H9 (cell line): Measurements from ENCODE around the gene NSUN5. TPM values are rescaled to one million over a fixed set of nuclear protein-coding genes. Genes with fewer than 3 reads are reported as not detected.

Source experiments
- DNase-seq: peaks from one replicate; pipeline ENCODE4 v3.0.0-alpha.2; 2017
- H2AFZ ChIP-seq: one replicate; pipeline ENCODE4 v1.6.1; 2013; ENCODE audit warnings: mild to moderate bottlenecking, low read length, control low read depth, moderate library complexity
- H2AK5ac ChIP-seq: 2 replicates; pipeline ENCODE4 v1.6.1; 2013; ENCODE audit warnings: low read length, control low read depth, mixed read lengths; ENCODE audit not compliant: insufficient read length
- H2BK120ac ChIP-seq: one replicate; pipeline ENCODE4 v1.6.1; 2013; ENCODE audit warnings: low read depth, mild to moderate bottlenecking, low read length, control low read depth, inconsistent platforms; ENCODE audit not compliant: poor library complexity, severe bottlenecking
- H2BK12ac ChIP-seq: 2 replicates; pipeline ENCODE4 v1.6.1; 2013; ENCODE audit warnings: low read length, control low read depth, mixed read lengths, low read depth; ENCODE audit not compliant: insufficient read length
- H2BK15ac ChIP-seq: 2 replicates; pipeline ENCODE4 v1.6.1; 2013; ENCODE audit warnings: low read depth, low read length, control low read depth
- H2BK20ac ChIP-seq: one replicate; pipeline ENCODE4 v1.6.1; 2013; ENCODE audit warnings: low read depth, mild to moderate bottlenecking, low read length, control low read depth, inconsistent platforms; ENCODE audit not compliant: poor library complexity, severe bottlenecking
- H2BK5ac ChIP-seq: 2 replicates; pipeline ENCODE4 v1.6.1; 2013; ENCODE audit warnings: low read length, control low read depth, mixed read lengths; ENCODE audit not compliant: insufficient read length
- H3K14ac ChIP-seq: 2 replicates; pipeline ENCODE4 v1.6.1; 2013; ENCODE audit warnings: low read length, control low read depth; ENCODE audit not compliant: insufficient read depth
- H3K18ac ChIP-seq: 2 replicates; pipeline ENCODE4 v1.6.1; 2013; ENCODE audit warnings: low read depth, mild to moderate bottlenecking, mixed read lengths, low read length, control low read depth; ENCODE audit not compliant: insufficient read length
- H3K23ac ChIP-seq: 2 replicates; pipeline ENCODE4 v1.6.1; 2013; ENCODE audit warnings: low read length, control low read depth, mixed read lengths, low read depth; ENCODE audit not compliant: insufficient read length
- H3K23me2 ChIP-seq: 2 replicates; pipeline ENCODE4 v1.6.1; 2013; ENCODE audit warnings: low read depth, mild to moderate bottlenecking, mixed read lengths, low read length, control low read depth; ENCODE audit not compliant: insufficient read length, poor library complexity, severe bottlenecking
- H3K27ac ChIP-seq: 2 replicates; pipeline ENCODE4 v1.5.1; 2013; ENCODE audit warnings: low read length, control low read depth, mixed read lengths, low read depth; ENCODE audit not compliant: insufficient read length
- H3K27me3 ChIP-seq: 2 replicates; pipeline ENCODE4 v1.6.1; 2013; ENCODE audit warnings: low read length, control low read depth, inconsistent platforms; ENCODE audit not compliant: insufficient read depth
- H3K4ac ChIP-seq: 2 replicates; pipeline ENCODE4 v1.6.1; 2013; ENCODE audit warnings: low read depth, mild to moderate bottlenecking, control low read depth, inconsistent platforms, low read length, moderate library complexity
- H3K4me1 ChIP-seq: 2 replicates; pipeline ENCODE4 v1.6.1; 2013; ENCODE audit warnings: low read length, control low read depth, inconsistent platforms; ENCODE audit not compliant: insufficient read depth
- H3K4me2 ChIP-seq: 2 replicates; pipeline ENCODE4 v1.6.1; 2013; ENCODE audit warnings: low read length, control low read depth, mixed read lengths; ENCODE audit not compliant: insufficient read length, insufficient read depth
- H3K56ac ChIP-seq: 2 replicates; pipeline ENCODE4 v1.6.1; 2013; ENCODE audit warnings: low read depth, mild to moderate bottlenecking, mixed read lengths, low read length, control low read depth; ENCODE audit not compliant: insufficient read length
- H3K79me1 ChIP-seq: 2 replicates; pipeline ENCODE4 v1.6.1; 2013; ENCODE audit warnings: low read depth, mild to moderate bottlenecking, moderate library complexity, low read length, control low read depth, inconsistent platforms; ENCODE audit not compliant: insufficient read depth, poor library complexity, severe bottlenecking
- H3K79me2 ChIP-seq: 2 replicates; pipeline ENCODE4 v1.6.1; 2013; ENCODE audit warnings: low read length, control low read depth, inconsistent platforms; ENCODE audit not compliant: insufficient read depth
- H3K9ac ChIP-seq: 2 replicates; pipeline ENCODE4 v1.6.1; 2013; ENCODE audit warnings: low read length, control low read depth, mixed read lengths; ENCODE audit not compliant: insufficient read length; ENCODE audit errors: extremely low read depth
- H3K9me3 ChIP-seq: one replicate; pipeline ENCODE4 v1.6.1; 2013; ENCODE audit warnings: low read depth, low read length, inconsistent platforms; ENCODE audit not compliant: control insufficient read depth
- H3T11ph ChIP-seq: one replicate; pipeline ENCODE4 v1.6.1; 2013; ENCODE audit warnings: mild to moderate bottlenecking, low read length, control low read depth, inconsistent platforms
- H4K20me1 ChIP-seq: one replicate; pipeline ENCODE4 v1.6.1; 2013; ENCODE audit not compliant: control insufficient read depth, insufficient read length, insufficient read depth
- H4K5ac ChIP-seq: 2 replicates; pipeline ENCODE4 v1.6.1; 2013; ENCODE audit warnings: low read depth, mild to moderate bottlenecking, mixed read lengths, low read length, control low read depth; ENCODE audit not compliant: insufficient read length
- H4K8ac ChIP-seq: replicated peaks from 2 replicates; pipeline ENCODE4 v1.6.1; 2013; ENCODE audit warnings: low read length, control low read depth, mixed read lengths, low read depth; ENCODE audit not compliant: insufficient read length
- H4K91ac ChIP-seq: 2 replicates; pipeline ENCODE4 v1.6.1; 2013; ENCODE audit warnings: low read depth, mild to moderate bottlenecking, moderate library complexity, mixed read lengths, low read length, control low read depth; ENCODE audit not compliant: insufficient read length
- H3K27ac Mint-ChIP-seq, 3 experiments: 2 replicates in 2 of 3; 3 replicates in 1 of 3; pipeline ENCODE4 v1.8.0; 2020 to 2021; ENCODE audit warnings: mixed read lengths in 3 of 3, mild to moderate bottlenecking in 1 of 3, moderate library complexity in 1 of 3
- H3K27me3 Mint-ChIP-seq: 2 replicates; pipeline ENCODE4 v1.8.0; 2021; ENCODE audit warnings: low read depth, mild to moderate bottlenecking, moderate library complexity, mixed read lengths
- H3K36me3 Mint-ChIP-seq, 3 experiments: 2 replicates in 2 of 3; 3 replicates in 1 of 3; pipeline ENCODE4 v1.8.0; 2020 to 2021; ENCODE audit warnings: low read depth in 3 of 3, mixed read lengths in 3 of 3; ENCODE audit not compliant: insufficient read depth in 1 of 3
- H3K4me1 Mint-ChIP-seq, 2 experiments: 2 replicates each; pipeline ENCODE4 v1.8.0; 2020; ENCODE audit warnings: mixed read lengths in 2 of 2
- H3K4me3 Mint-ChIP-seq, 2 experiments: 2 replicates in 1 of 2; 3 replicates in 1 of 2; pipeline ENCODE4 v1.8.0; 2020 to 2021; ENCODE audit warnings: mild to moderate bottlenecking in 2 of 2, mixed read lengths in 2 of 2, moderate library complexity in 1 of 2
- H3K9me3 Mint-ChIP-seq, 2 experiments: 2 replicates in 1 of 2; 3 replicates in 1 of 2; pipeline ENCODE4 v1.8.0; 2020; ENCODE audit warnings: mild to moderate bottlenecking in 2 of 2, mixed read lengths in 2 of 2, moderate library complexity in 1 of 2
- CTCF ChIP-seq: fragments of 200-600 bp; sonication (generic); conservative IDR thresholded peaks from 3 replicates; pipeline ENCODE4 v1.8.0; 2021; ENCODE audit warnings: antibody characterized with exemption, mild to moderate bottlenecking
- WGBS: extraction: QIAGEN DNeasy Blood & Tissue Kit; methylation state at CpG from one replicate; pipeline ENCODE4 v1.1.7; 2013; ENCODE audit warnings: missing lambda C conversion rate, low lambda C conversion rate, mixed read lengths; ENCODE audit not compliant: insufficient read length; ENCODE audit errors: extremely low coverage; 5-methylcytosine and 5-hydroxymethylcytosine counted together
- total RNA-seq: library from RNA; stranded (reverse); gene quantifications from 2 replicates; pipeline ENCODE4 v1.2.1, GENCODE V29; 2021

NSUN5 gene
- total RNA-seq, 1 experiment from 2014 or later, result 64.2 TPM

- Histone ChIP-seq H2BK120ac (no peak overlapping the region), H3K4ac (no peak overlapping the region), H3K9ac (no peak overlapping the region), H3K23me2 (no peaks in the 10 kb centered on the region), H4K91ac (no peak overlapping the region), H2BK5ac (no peak overlapping the region), H3K27ac (no peak overlapping the region), H3K27me3 (no peaks in the 10 kb centered on the region), H3K14ac (no peak overlapping the region), H2BK15ac (no peak overlapping the region), H3K9me3 (no peaks in the 10 kb centered on the region), H2BK20ac (no peak overlapping the region), H2AK5ac (no peak overlapping the region), H3T11ph (no peak overlapping the region), H4K20me1 (no peaks in the 10 kb centered on the region), H3K79me1 (no peaks in the 10 kb centered on the region), H3K18ac (no peak overlapping the region), H3K4me1 (peaks cover 2% of the 10 kb centered on the region; the same call in 1 of the 2 replicates), H2AFZ (no peak overlapping the region), H4K5ac (no peak overlapping the region), H2BK12ac (no peak overlapping the region), H3K56ac (no peak overlapping the region), H4K8ac (no peak overlapping the region), H3K79me2 (no peaks in the 10 kb centered on the region), H3K4me2 (no peak overlapping the region), H3K23ac (no peak overlapping the region)
- Mint-ChIP-seq H3K4me1 (peaks cover 16 to 19% of the 10 kb centered on the region in 2 experiments), H3K9me3 (no peaks in the 10 kb centered on the region), H3K36me3 (no peaks in the 10 kb centered on the region; a peak in 1 of 7 replicates), H3K27ac (no peak overlapping the region), H3K4me3 (no peak overlapping the region), H3K27me3 (peaks cover under 1% of the 10 kb centered on the region; the same call in 1 of the 2 replicates)
- DNase-seq, result no peak
- no peak for TF ChIP-seq CTCF
- WGBS, result no CpG with 5 or more reads among the region's 10 CpGs
These were observed 29.7 kb upstream of the NSUN5 start for GRCh38 chr7:73338321-73338720.
